Neural progenitor cell (in vitro differentiated cells): ENCODE results near the gene USP17L22. TPM values are rescaled to one million over a fixed set of nuclear protein-coding genes. Genes with fewer than 3 reads are reported as not detected.
"Not testable (repeated sequence)": the region's sequence is repeated elsewhere in the genome, so short reads cannot be mapped to it uniquely, and the experiment has no call there.

Experiments
- DNase-seq: peaks from one replicate; pipeline ENCODE4 v3.0.0-alpha.2; 2016; ENCODE audit warnings: low spot score
- H2AFZ ChIP-seq: fragments of 200-600 bp; sonication (generic); replicated peaks from 2 replicates; pipeline ENCODE4 v1.6.1; 2016; ENCODE audit warnings: antibody characterized with exemption
- H3F3A ChIP-seq: fragments of 200-600 bp; sonication (generic); 2 replicates; pipeline ENCODE4 v1.6.1; 2016; ENCODE audit warnings: antibody characterized with exemption, low read depth
- H3K27ac ChIP-seq: fragments of 200-600 bp; sonication (generic); 2 replicates; pipeline ENCODE4 v1.5.1; 2016; ENCODE audit warnings: mild to moderate bottlenecking
- H3K27me3 ChIP-seq: fragments of 200-600 bp; sonication (generic); 2 replicates; pipeline ENCODE4 v1.6.1; 2016; ENCODE audit warnings: mild to moderate bottlenecking, moderate library complexity
- H3K36me3 ChIP-seq: fragments of 200-600 bp; sonication (generic); 2 replicates; pipeline ENCODE4 v1.5.1; 2016
- H3K4me1 ChIP-seq: fragments of 200-600 bp; sonication (generic); 2 replicates; pipeline ENCODE4 v1.6.1; 2016; ENCODE audit warnings: mixed run types
- H3K4me2 ChIP-seq: fragments of 200-600 bp; sonication (generic); 2 replicates; pipeline ENCODE4 v1.6.1; 2016
- H3K4me3 ChIP-seq: fragments of 200-600 bp; sonication (generic); 2 replicates; pipeline ENCODE4 v1.5.1; 2016
- H3K79me2 ChIP-seq: fragments of 200-600 bp; sonication (generic); 2 replicates; pipeline ENCODE4 v1.6.1; 2016; ENCODE audit warnings: low read depth
- H3K9ac ChIP-seq: fragments of 200-600 bp; sonication (generic); 2 replicates; pipeline ENCODE4 v1.6.1; 2016
- H3K9me3 ChIP-seq: fragments of 200-600 bp; sonication (generic); 2 replicates; pipeline ENCODE4 v1.5.1; 2016; ENCODE audit warnings: low read depth
- H4K20me1 ChIP-seq: fragments of 200-600 bp; sonication (generic); 2 replicates; pipeline ENCODE4 v1.6.1; 2016; ENCODE audit warnings: low read depth
- H3K27ac Mint-ChIP-seq: 3 replicates; pipeline ENCODE4 v1.8.0; 2021; ENCODE audit warnings: mixed read lengths
- H3K27me3 Mint-ChIP-seq: 2 replicates; pipeline ENCODE4 v1.8.0; 2022; ENCODE audit warnings: low read depth, mild to moderate bottlenecking, inconsistent platforms, moderate library complexity, mixed read lengths; ENCODE audit not compliant: insufficient read depth
- H3K36me3 Mint-ChIP-seq: 3 replicates; pipeline ENCODE4 v1.8.0; 2021; ENCODE audit warnings: mixed read lengths
- H3K4me1 Mint-ChIP-seq: 3 replicates; pipeline ENCODE4 v1.8.0; 2021; ENCODE audit warnings: mixed read lengths
- H3K4me3 Mint-ChIP-seq: 3 replicates; pipeline ENCODE4 v1.8.0; 2021; ENCODE audit warnings: mild to moderate bottlenecking, moderate library complexity, mixed read lengths
- H3K9me3 Mint-ChIP-seq: 3 replicates; pipeline ENCODE4 v1.8.0; 2020; ENCODE audit warnings: mixed read lengths
- total RNA-seq: library from RNA; depleted of rRNA; stranded (reverse); fragments of >200 nt; gene quantifications from 2 replicates; pipeline ENCODE4 v1.2.3, GENCODE V29; 2015; ENCODE audit warnings: low replicate concordance

The USP17L22 gene, protein sequence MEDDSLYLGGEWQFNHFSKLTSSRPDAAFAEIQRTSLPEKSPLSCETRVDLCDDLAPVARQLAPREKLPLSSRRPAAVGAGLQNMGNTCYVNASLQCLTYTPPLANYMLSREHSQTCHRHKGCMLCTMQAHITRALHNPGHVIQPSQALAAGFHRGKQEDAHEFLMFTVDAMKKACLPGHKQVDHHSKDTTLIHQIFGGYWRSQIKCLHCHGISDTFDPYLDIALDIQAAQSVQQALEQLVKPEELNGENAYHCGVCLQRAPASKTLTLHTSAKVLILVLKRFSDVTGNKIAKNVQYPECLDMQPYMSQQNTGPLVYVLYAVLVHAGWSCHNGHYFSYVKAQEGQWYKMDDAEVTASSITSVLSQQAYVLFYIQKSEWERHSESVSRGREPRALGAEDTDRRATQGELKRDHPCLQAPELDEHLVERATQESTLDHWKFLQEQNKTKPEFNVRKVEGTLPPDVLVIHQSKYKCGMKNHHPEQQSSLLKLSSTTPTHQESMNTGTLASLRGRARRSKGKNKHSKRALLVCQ
- not detected in 2 replicates for total RNA-seq

GRCh38 chr4:9267319-9267718, at the start of gene USP17L22:
Gene USP17L22 (plus strand): TSS chr4:9267619. CDS start chr4:9267619, 0 bp downstream.
- H3K9ac ChIP-seq, H3K4me3 Mint-ChIP-seq, H3K79me2 ChIP-seq, H3K27ac ChIP-seq, H3K4me3 ChIP-seq, H3F3A ChIP-seq, H3K4me1 Mint-ChIP-seq, H4K20me1 ChIP-seq, H3K36me3 ChIP-seq, H3K36me3 Mint-ChIP-seq, H3K4me1 ChIP-seq, DNase-seq, H3K9me3 Mint-ChIP-seq, H3K27me3 ChIP-seq, H3K4me2 ChIP-seq, H3K9me3 ChIP-seq, H3K27me3 Mint-ChIP-seq, H3K27ac Mint-ChIP-seq, H2AFZ ChIP-seq: not testable (repeated sequence)

DNA sequence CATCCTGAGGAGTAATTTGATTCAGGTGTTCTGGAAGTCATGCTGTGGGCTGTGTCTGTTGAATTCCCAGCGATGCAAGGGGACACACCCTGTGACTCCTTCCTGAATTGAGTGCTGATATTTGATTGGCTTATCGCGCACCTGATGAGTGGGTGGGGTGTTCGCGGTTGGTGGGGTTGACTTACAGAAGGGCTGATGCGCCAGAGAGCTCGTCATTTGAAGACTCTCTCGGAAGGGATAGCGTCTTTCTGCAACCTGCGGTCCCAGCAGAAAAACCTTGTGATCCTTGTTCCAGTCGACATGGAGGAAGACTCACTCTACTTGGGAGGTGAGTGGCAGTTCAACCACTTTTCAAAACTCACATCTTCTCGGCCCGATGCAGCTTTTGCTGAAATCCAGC, 47.6 kb upstream of the USP17L22 start, which contains the start of gene USP17L12:
Gene USP17L12, plus strand, starts transcription at position 301 of the 400 bp plus-strand sequence. Its CDS starts 0 bp downstream, at position 301.
- H2AFZ ChIP-seq, H3K27me3 ChIP-seq, H3K27me3 Mint-ChIP-seq, H3F3A ChIP-seq, H3K4me3 Mint-ChIP-seq, H3K4me1 Mint-ChIP-seq, H3K27ac ChIP-seq, H3K9me3 Mint-ChIP-seq, H3K4me1 ChIP-seq, H3K36me3 ChIP-seq, H3K4me3 ChIP-seq, H3K36me3 Mint-ChIP-seq, H3K4me2 ChIP-seq, DNase-seq, H3K27ac Mint-ChIP-seq, H3K9ac ChIP-seq, H3K79me2 ChIP-seq, H4K20me1 ChIP-seq, H3K9me3 ChIP-seq: not testable (repeated sequence)

DNA sequence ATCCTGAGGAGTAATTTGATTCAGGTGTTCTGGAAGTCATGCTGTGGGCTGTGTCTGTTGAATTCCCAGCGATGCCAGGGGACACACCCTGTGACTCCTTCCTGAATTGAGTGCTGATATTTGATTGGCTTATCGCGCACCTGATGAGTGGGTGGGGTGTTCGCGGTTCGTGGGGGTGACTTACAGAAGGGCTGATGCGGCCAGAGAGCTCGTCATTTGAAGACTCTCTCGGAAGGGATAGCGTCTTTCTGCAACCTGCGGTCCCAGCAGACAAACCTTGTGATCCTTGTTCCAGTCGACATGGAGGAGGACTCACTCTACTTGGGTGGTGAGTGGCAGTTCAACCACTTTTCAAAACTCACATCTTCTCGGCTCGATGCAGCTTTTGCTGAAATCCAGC, 42.8 kb upstream of the USP17L22 start, which contains the start of gene USP17L13:
Gene USP17L13, plus strand, starts transcription at position 301 of the 400 bp plus-strand sequence. Its CDS starts 0 bp downstream, at position 301.
- H3K79me2 ChIP-seq, H3K27ac Mint-ChIP-seq, DNase-seq, H3K4me1 Mint-ChIP-seq, H3K4me3 ChIP-seq, H4K20me1 ChIP-seq, H3K36me3 Mint-ChIP-seq, H2AFZ ChIP-seq, H3F3A ChIP-seq, H3K36me3 ChIP-seq, H3K4me2 ChIP-seq, H3K27me3 Mint-ChIP-seq, H3K4me1 ChIP-seq, H3K27ac ChIP-seq, H3K9me3 ChIP-seq, H3K27me3 ChIP-seq, H3K9ac ChIP-seq, H3K9me3 Mint-ChIP-seq, H3K4me3 Mint-ChIP-seq: not testable (repeated sequence)

GRCh38 chr4:9230249-9230648, 37.2 kb upstream of the USP17L22 start:
- H3K9me3 Mint-ChIP-seq, H4K20me1 ChIP-seq, H3K9me3 ChIP-seq, H3K4me2 ChIP-seq, H3K27me3 ChIP-seq, H3K4me3 ChIP-seq, H3K27ac ChIP-seq, H3K4me1 Mint-ChIP-seq, H3K36me3 ChIP-seq, H3K27ac Mint-ChIP-seq, H3K4me1 ChIP-seq, H3K4me3 Mint-ChIP-seq, H3K27me3 Mint-ChIP-seq, H3K79me2 ChIP-seq, H3K9ac ChIP-seq, H2AFZ ChIP-seq, DNase-seq, H3K36me3 Mint-ChIP-seq, H3F3A ChIP-seq: not testable (repeated sequence)

- not testable (repeated sequence) for H3K27me3 ChIP-seq, H3K36me3 Mint-ChIP-seq, H3K9ac ChIP-seq
These were observed 33.3 kb upstream of the USP17L22 start, which contains the start of gene USP17L15 for GRCh38 chr4:9234085-9234484. Gene USP17L15 (plus strand): TSS chr4:9234385. CDS start chr4:9234385, 0 bp downstream.

GRCh38 chr4:9238461-9238860, 29.0 kb upstream of the USP17L22 start:
- H3K9me3 Mint-ChIP-seq, H3K4me3 ChIP-seq, H3F3A ChIP-seq, H3K27ac Mint-ChIP-seq, H3K4me2 ChIP-seq, H3K27ac ChIP-seq, H3K4me3 Mint-ChIP-seq, H3K4me1 Mint-ChIP-seq, H3K27me3 Mint-ChIP-seq, H3K9ac ChIP-seq, H3K36me3 ChIP-seq, H3K79me2 ChIP-seq, H4K20me1 ChIP-seq, H3K27me3 ChIP-seq, H3K36me3 Mint-ChIP-seq, H3K9me3 ChIP-seq, H2AFZ ChIP-seq, H3K4me1 ChIP-seq: not testable (repeated sequence)
- peak; percentile 1 for DNase-seq

More at GRCh38 chr4:9234085-9234484, 33.3 kb upstream of the USP17L22 start, which contains the start of gene USP17L15:
- H2AFZ ChIP-seq, H3K4me1 ChIP-seq, H3F3A ChIP-seq, DNase-seq, H3K27me3 Mint-ChIP-seq, H3K9me3 Mint-ChIP-seq, H3K27ac ChIP-seq, H3K4me3 ChIP-seq, H3K36me3 ChIP-seq, H3K4me1 Mint-ChIP-seq, H3K9me3 ChIP-seq, H3K79me2 ChIP-seq, H3K4me3 Mint-ChIP-seq, H3K27ac Mint-ChIP-seq, H4K20me1 ChIP-seq, H3K4me2 ChIP-seq: not testable (repeated sequence)

DNA sequence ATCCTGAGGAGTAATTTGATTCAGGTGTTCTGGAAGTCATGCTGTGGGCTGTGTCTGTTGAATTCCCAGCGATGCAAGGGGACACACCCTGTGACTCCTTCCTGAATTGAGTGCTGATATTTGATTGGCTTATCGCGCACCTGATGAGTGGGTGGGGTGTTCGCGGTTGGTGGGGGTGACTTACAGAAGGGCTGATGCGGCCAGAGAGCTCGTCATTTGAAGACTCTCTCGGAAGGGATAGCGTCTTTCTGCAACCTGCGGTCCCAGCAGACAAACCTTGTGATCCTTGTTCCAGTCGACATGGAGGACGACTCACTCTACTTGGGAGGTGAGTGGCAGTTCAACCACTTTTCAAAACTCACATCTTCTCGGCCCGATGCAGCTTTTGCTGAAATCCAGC, 23.8 kb upstream of the USP17L22 start, which contains the start of gene USP17L17:
Gene USP17L17, plus strand, starts transcription at position 301 of the 400 bp plus-strand sequence. Its CDS starts 0 bp downstream, at position 301.
- not testable (repeated sequence) for H3K27me3 ChIP-seq, H4K20me1 ChIP-seq, H3K9me3 ChIP-seq, H3K9ac ChIP-seq, H3K36me3 Mint-ChIP-seq, H3K36me3 ChIP-seq, H2AFZ ChIP-seq, H3K9me3 Mint-ChIP-seq, H3K79me2 ChIP-seq, H3K27ac ChIP-seq, H3K4me1 ChIP-seq, H3K27me3 Mint-ChIP-seq, H3K4me2 ChIP-seq, H3K27ac Mint-ChIP-seq, H3K4me3 ChIP-seq, H3F3A ChIP-seq, H3K4me1 Mint-ChIP-seq, H3K4me3 Mint-ChIP-seq, DNase-seq
